K562 (cell line): ENCODE results near the gene LASP1. TPM values are rescaled to one million over a fixed set of nuclear protein-coding genes. Genes with fewer than 3 reads are reported as not detected.

ENCODE experiments used
- HMG20B ChIP-seq: fragments of 250-450 bp; sonication (Bioruptor Pico); IDR thresholded peaks from 2 replicates; pipeline ENCODE4 v1.5.0; 2021; ENCODE audit warnings: mild to moderate bottlenecking
- HMGN3 ChIP-seq: IDR thresholded peaks from 2 replicates; pipeline ENCODE4 v1.6.1; 2011; ENCODE audit warnings: borderline replicate concordance, low read depth, mild to moderate bottlenecking, mixed read lengths, low read length; ENCODE audit not compliant: insufficient read length; ENCODE audit errors: extremely low read depth
- KLF13 ChIP-seq: fragments of 450-650 bp; IDR thresholded peaks from 2 replicates; pipeline ENCODE4 v1.6.1; 2016; ENCODE audit warnings: missing genetic modification characterization, low read depth, mild to moderate bottlenecking, missing compliant biosample characterization, moderate library complexity, borderline replicate concordance
- L3MBTL2 ChIP-seq: fragments of 450-650 bp; IDR thresholded peaks from 2 replicates; pipeline ENCODE4 v1.6.1; 2016; ENCODE audit warnings: mild to moderate bottlenecking, moderate library complexity
- MBD2 ChIP-seq: sonication (generic); IDR thresholded peaks from 2 replicates; pipeline ENCODE4 v1.6.1; 2016; ENCODE audit warnings: low read depth, borderline replicate concordance
- NONO ChIP-seq, 2 experiments: fragments of 200-400 bp in 1 of 2; fragments of 450-650 bp in 1 of 2; formaldehyde crosslinking in 1 of 2; IDR thresholded peaks; 2 replicates each; pipeline ENCODE4 v1.6.1; 2017; ENCODE audit warnings: low read depth in 2 of 2, mild to moderate bottlenecking in 2 of 2, moderate library complexity in 2 of 2, low read length in 1 of 2
- SAP30 ChIP-seq: fragments of 200-600 bp; sonication (generic); IDR thresholded peaks from 2 replicates; pipeline ENCODE4 v1.6.1; 2012; ENCODE audit warnings: borderline replicate concordance, low read depth, mild to moderate bottlenecking, moderate library complexity, low read length, control low read depth, inconsistent platforms; ENCODE audit not compliant: insufficient read depth, poor library complexity, severe bottlenecking
- ZNF133 ChIP-seq: fragments of 250-450 bp; sonication (Bioruptor Pico); IDR thresholded peaks from 2 replicates; pipeline ENCODE4 v1.4.0; 2020; ENCODE audit warnings: mild to moderate bottlenecking
- ZNF444 ChIP-seq: fragments of 250-450 bp; sonication (Bioruptor Pico); IDR thresholded peaks from 2 replicates; pipeline ENCODE4 v1.4.0; 2020; ENCODE audit warnings: mild to moderate bottlenecking, moderate library complexity
- ZNF586 ChIP-seq: fragments of 450-650 bp; formaldehyde crosslinking; conservative IDR thresholded peaks from 2 replicates; pipeline ENCODE4 v1.4.0; 2020; ENCODE audit warnings: mild to moderate bottlenecking, moderate library complexity
- polyA plus RNA-seq, 8 experiments: library from polyadenylated mRNA; depleted of rRNA in 4 of 8; stranded (reverse) in 5 of 8; unstranded in 3 of 8; fragments of >200 nt; fragmentation: Nextera tagmentation in 2 of 8; fragmentation: Illumina TruSeq in 1 of 8; extraction: Ambion mirVana in 2 of 8; extraction: Trizol in 1 of 8; gene quantifications; 2 replicates each; pipeline versions ENCODE4 v1.2.1 to v1.2.3, GENCODE V29; 2011 to 2014; ENCODE audit warnings: inconsistent platforms in 1 of 8, missing spikeins in 1 of 8
- total RNA-seq, 7 experiments: library from RNA; depleted of rRNA in 6 of 7; stranded (reverse); fragments of >200 nt in 6 of 7; fragmentation: Illumina TruSeq in 2 of 7; extraction: Trizol in 2 of 7; gene quantifications; 2 replicates each; pipeline versions ENCODE4 v1.2.1 to v1.2.3, GENCODE V29; 2011 to 2021; ENCODE audit warnings: low replicate concordance in 1 of 7
- TF ChIP-seq, protein P1 (sequence below): fragments of 250-450 bp; sonication (Bioruptor Pico); IDR thresholded peaks from 2 replicates; pipeline ENCODE4 v1.8.0; 2021; ENCODE audit warnings: mild to moderate bottlenecking, moderate library complexity
- TF ChIP-seq, protein P2 (sequence below): fragments of 250-450 bp; sonication (Bioruptor Pico); IDR thresholded peaks from 2 replicates; pipeline ENCODE4 v1.4.0; 2020
- TF ChIP-seq, protein P3 (sequence below): fragments of 250-450 bp; sonication (Bioruptor Pico); IDR thresholded peaks from 2 replicates; pipeline ENCODE4 v1.4.0; 2020; ENCODE audit warnings: mild to moderate bottlenecking, moderate library complexity, borderline replicate concordance
- TF ChIP-seq, protein P4 (sequence below), 2 experiments: fragments of 450-650 bp in 1 of 2; sonication (generic) in 1 of 2; formaldehyde crosslinking in 1 of 2; IDR thresholded peaks in 1 of 2; conservative IDR thresholded peaks in 1 of 2; 2 replicates each; pipeline versions ENCODE4 v1.6.1 to v1.8.1; 2016 to 2023; ENCODE audit warnings: mild to moderate bottlenecking in 2 of 2, moderate library complexity in 2 of 2, inconsistent platforms in 1 of 2, missing genetic modification reagents in 1 of 2

The LASP1 gene
- total and polyA plus RNA-seq, 9 of the 15 experiments (the other 6 are each of a cell fraction or from before 2014, with no cell fraction given) = 23.0 to 125 (median 55.3) TPM

DNA sequence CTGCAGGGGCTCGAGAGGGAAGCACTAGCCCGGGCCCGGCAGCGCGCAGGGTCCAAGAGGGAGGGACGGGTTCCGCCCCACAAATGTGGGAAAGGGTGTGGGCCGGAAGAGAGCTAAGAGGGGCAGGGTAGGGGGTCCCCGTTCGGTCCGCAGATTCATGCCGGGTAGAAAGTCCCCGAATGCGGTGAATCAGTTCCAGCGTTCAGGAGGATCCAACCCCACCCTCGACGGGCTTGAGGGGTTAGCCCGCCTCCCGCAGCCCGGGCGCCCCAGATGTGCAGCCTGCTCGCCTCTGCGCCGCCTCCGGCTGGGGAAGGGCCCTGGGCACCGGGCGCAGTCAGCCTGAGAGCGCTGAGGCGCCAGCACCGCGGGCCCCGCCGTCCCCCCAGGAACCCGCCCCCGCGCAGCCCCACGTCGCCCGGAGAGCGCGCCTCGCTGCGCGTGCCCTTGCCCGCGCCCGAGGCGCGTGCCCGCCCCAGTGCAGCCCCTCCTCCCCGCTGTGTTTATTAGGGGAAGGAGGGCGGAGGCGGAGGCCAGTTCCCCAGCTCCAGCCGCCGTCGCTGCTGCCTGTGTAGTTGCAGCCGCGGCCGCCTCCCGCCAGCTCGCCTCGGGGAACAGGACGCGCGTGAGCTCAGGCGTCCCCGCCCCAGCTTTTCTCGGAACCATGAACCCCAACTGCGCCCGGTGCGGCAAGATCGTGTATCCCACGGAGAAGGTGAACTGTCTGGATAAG is at the start of gene LASP1 (continued):
- TF ChIP-seq, protein P1, sequence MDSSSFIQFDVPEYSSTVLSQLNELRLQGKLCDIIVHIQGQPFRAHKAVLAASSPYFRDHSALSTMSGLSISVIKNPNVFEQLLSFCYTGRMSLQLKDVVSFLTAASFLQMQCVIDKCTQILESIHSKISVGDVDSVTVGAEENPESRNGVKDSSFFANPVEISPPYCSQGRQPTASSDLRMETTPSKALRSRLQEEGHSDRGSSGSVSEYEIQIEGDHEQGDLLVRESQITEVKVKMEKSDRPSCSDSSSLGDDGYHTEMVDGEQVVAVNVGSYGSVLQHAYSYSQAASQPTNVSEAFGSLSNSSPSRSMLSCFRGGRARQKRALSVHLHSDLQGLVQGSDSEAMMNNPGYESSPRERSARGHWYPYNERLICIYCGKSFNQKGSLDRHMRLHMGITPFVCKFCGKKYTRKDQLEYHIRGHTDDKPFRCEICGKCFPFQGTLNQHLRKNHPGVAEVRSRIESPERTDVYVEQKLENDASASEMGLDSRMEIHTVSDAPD (CRISPR knock-in tag) = no peak
- TF ChIP-seq ZNF444 (CRISPR knock-in tag) (0 out of 2 replicates have a peak, but pooled peaks have one; percentile 48), HMGN3 (peak; percentile 46), SAP30 (peak; percentile 26), MBD2 (no peak), HMG20B (CRISPR knock-in tag) (no peak), KLF13 (peak; percentile 50; the same call in 1 of the 2 replicates), ZNF586 (0 out of 2 replicates have a peak, but pooled peaks have one; percentile 22), ZNF133 (CRISPR knock-in tag) (no peak), L3MBTL2 (0 out of 2 replicates have a peak, but pooled peaks have one; percentile 29), NONO (IDR thresholded peaks at IDR 0.05; ENCODE audit: low read depth in 2 of 2, low read length in 1 of 2) (peak; percentile 65 to 89; a peak in 3 of 4 replicates)
- TF ChIP-seq, protein P2, sequence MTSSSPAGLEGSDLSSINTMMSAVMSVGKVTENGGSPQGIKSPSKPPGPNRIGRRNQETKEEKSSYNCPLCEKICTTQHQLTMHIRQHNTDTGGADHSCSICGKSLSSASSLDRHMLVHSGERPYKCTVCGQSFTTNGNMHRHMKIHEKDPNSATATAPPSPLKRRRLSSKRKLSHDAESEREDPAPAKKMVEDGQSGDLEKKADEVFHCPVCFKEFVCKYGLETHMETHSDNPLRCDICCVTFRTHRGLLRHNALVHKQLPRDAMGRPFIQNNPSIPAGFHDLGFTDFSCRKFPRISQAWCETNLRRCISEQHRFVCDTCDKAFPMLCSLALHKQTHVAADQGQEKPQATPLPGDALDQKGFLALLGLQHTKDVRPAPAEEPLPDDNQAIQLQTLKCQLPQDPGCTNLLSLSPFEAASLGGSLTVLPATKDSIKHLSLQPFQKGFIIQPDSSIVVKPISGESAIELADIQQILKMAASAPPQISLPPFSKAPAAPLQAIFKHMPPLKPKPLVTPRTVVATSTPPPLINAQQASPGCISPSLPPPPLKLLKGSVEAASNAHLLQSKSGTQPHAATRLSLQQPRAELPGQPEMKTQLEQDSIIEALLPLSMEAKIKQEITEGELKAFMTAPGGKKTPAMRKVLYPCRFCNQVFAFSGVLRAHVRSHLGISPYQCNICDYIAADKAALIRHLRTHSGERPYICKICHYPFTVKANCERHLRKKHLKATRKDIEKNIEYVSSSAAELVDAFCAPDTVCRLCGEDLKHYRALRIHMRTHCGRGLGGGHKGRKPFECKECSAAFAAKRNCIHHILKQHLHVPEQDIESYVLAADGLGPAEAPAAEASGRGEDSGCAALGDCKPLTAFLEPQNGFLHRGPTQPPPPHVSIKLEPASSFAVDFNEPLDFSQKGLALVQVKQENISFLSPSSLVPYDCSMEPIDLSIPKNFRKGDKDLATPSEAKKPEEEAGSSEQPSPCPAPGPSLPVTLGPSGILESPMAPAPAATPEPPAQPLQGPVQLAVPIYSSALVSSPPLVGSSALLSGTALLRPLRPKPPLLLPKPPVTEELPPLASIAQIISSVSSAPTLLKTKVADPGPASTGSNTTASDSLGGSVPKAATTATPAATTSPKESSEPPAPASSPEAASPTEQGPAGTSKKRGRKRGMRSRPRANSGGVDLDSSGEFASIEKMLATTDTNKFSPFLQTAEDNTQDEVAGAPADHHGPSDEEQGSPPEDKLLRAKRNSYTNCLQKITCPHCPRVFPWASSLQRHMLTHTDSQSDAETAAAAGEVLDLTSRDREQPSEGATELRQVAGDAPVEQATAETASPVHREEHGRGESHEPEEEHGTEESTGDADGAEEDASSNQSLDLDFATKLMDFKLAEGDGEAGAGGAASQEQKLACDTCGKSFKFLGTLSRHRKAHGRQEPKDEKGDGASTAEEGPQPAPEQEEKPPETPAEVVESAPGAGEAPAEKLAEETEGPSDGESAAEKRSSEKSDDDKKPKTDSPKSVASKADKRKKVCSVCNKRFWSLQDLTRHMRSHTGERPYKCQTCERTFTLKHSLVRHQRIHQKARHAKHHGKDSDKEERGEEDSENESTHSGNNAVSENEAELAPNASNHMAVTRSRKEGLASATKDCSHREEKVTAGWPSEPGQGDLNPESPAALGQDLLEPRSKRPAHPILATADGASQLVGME = no peak
- TF ChIP-seq, protein P3, sequence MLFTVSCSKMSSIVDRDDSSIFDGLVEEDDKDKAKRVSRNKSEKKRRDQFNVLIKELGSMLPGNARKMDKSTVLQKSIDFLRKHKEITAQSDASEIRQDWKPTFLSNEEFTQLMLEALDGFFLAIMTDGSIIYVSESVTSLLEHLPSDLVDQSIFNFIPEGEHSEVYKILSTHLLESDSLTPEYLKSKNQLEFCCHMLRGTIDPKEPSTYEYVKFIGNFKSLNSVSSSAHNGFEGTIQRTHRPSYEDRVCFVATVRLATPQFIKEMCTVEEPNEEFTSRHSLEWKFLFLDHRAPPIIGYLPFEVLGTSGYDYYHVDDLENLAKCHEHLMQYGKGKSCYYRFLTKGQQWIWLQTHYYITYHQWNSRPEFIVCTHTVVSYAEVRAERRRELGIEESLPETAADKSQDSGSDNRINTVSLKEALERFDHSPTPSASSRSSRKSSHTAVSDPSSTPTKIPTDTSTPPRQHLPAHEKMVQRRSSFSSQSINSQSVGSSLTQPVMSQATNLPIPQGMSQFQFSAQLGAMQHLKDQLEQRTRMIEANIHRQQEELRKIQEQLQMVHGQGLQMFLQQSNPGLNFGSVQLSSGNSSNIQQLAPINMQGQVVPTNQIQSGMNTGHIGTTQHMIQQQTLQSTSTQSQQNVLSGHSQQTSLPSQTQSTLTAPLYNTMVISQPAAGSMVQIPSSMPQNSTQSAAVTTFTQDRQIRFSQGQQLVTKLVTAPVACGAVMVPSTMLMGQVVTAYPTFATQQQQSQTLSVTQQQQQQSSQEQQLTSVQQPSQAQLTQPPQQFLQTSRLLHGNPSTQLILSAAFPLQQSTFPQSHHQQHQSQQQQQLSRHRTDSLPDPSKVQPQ (CRISPR knock-in tag) = no peak
- TF ChIP-seq, protein P4, sequence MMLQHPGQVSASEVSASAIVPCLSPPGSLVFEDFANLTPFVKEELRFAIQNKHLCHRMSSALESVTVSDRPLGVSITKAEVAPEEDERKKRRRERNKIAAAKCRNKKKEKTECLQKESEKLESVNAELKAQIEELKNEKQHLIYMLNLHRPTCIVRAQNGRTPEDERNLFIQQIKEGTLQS (IDR thresholded peaks at IDR 0.05) = no peak
- TF ChIP-seq, protein P4 (CRISPR knock-in tag; conservative IDR thresholded peaks at IDR 0.05) = no peak
